ENCODE data around the gene NCS1. TPM values are rescaled to one million over a fixed set of nuclear protein-coding genes. Genes with fewer than 3 reads are reported as not detected.

NCS1 gene
- total and polyA plus RNA-seq, 2 of the 8 experiments (the other 6 are each of a cell fraction or from before 2014, with no cell fraction given): 34.7 to 47.6 TPM

DNA sequence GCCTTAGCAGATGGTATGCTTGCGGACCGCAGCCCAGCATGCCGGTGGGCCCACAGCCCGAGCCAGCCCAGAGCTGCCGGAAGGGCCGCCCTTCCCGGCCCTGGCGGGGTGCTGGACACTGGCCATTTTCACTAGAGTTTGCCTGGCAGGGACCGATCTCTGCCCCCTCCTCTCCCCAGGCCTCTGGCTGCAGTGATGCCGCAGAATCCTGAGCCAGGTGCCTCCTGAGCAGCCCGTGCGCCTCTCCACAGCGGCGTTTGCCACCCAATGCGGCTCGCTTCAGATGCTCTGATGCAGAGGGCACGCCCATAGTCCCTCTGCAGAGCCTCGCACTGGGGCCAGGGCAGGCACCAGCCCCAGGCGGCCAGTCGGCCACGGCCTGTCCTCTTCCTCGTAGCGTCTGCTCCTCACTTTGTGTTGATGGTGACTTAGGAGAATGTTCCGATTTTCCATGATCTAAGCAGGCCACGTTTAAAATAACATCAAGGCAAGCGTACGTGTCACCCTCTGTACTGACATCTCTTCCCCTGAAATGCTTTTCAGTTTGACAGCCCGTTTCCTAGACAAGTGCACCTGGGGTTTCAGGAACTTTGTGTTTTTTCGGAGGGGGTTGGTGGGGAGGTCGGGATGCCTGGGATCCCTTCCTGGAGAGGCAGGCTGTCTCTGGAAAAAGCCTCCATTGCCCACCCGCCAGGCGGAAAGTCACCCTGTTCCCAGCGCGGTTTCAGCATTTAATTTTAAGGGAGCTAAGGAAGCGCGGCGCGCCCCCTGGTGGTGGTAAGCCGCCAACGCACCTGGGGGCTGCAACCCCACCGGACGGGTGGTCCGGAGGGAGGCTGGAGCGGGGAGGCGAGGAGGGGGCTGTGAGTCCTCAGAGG, 63.6 kb downstream of the NCS1 start (continued):
- TF ChIP-seq POLR2A (IDR thresholded peaks at IDR 0.05; ENCODE audit: control extremely low read depth in 1 of 2, low read depth in 2 of 2, low read length in 2 of 2) (no peak), YY1 (IDR thresholded peaks at IDR 0.05; ENCODE audit: low read depth, low read length) (peak; percentile 71; the same call in 1 of the 2 replicates)

Measured in H1 (cell line).